ENCODE data around the gene CADM2. TPM values are rescaled to one million over a fixed set of nuclear protein-coding genes. Genes with fewer than 3 reads are reported as not detected.

CADM2 gene
- total RNA-seq, 1 experiment from 2014 or later = 10.9 TPM

DNA sequence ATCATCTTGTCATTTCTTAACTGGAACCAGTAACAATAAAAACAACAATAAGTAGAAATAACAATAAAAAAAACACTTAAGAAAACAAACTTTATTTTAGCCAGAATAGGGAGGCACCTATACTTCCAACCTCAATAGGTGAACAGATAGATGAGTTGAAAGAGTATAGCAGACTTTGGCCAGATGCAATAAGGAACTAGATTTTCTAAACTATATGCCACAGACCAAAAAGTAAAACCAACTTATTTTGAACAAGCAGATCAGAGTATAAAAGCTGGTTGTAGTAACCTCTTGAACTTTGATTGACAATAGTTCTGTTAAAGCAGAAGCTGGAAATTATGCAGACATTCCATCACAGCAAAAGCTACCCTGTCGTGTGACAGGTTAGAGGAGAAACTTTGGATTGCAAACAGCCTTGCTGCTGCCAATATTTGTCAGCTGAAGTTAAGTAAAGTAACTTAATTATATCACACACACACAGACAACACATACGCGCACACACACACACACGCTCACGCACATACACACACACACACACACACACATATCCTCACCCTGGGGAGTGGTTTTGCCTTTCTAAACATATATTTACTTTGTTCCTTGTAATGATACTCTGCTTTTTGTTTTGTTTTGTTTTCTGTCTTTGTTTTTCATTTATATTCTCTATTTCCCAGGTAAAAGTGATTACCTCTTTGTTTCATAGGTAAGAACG, 1128.5 kb downstream of the CADM2 start:
- WGBS (ENCODE audit: extremely low coverage, insufficient read length, low lambda C conversion rate) = no CpG with 5 or more reads among the region's 6 CpGs
- no peak overlapping the region for H2AK5ac ChIP-seq (ENCODE audit: insufficient read length, low read length)
- H4K91ac ChIP-seq (ENCODE audit: insufficient read length, low read depth, low read length) = no peak overlapping the region
- Mint-ChIP-seq H3K27me3 (ENCODE audit: low read depth) (no peaks in the 10 kb centered on the region), H3K36me3 (ENCODE audit: insufficient read depth in 1 of 3, low read depth in 3 of 3) (peaks cover 11 to 29% (median 18%) of the 10 kb centered on the region in 3 experiments), H3K4me3 (no peak overlapping the region), H3K4me1 (peaks cover 11 to 15% of the 10 kb centered on the region in 2 experiments), H3K9me3 (peaks cover 25 to 37% of the 10 kb centered on the region in 2 experiments), H3K27ac (0 out of 7 replicates have a peak overlapping the region, but pooled peaks of 1 of the 3 experiments have one; percentile 55)
- no peak overlapping the region for H3T11ph ChIP-seq (ENCODE audit: low read length)
- no peak overlapping the region for H3K18ac ChIP-seq (ENCODE audit: insufficient read length, low read depth, low read length)
- H3K27me3 ChIP-seq (ENCODE audit: insufficient read depth, low read length) = no peaks in the 10 kb centered on the region
- H2BK120ac ChIP-seq (ENCODE audit: low read depth, low read length, poor library complexity, severe bottlenecking) = no peak overlapping the region
- no peaks in the 10 kb centered on the region for H4K20me1 ChIP-seq (ENCODE audit: control insufficient read depth, insufficient read depth, insufficient read length)
- H3K4me1 ChIP-seq (ENCODE audit: insufficient read depth, low read length) = no peaks in the 10 kb centered on the region
- H4K5ac ChIP-seq (ENCODE audit: insufficient read length, low read depth, low read length) = no peak overlapping the region
- H3K27ac ChIP-seq (ENCODE audit: insufficient read length, low read depth, low read length) = no peak overlapping the region
- H3K23me2 ChIP-seq (ENCODE audit: insufficient read length, low read depth, low read length, poor library complexity, severe bottlenecking) = no peaks in the 10 kb centered on the region
- H3K9me3 ChIP-seq (ENCODE audit: control insufficient read depth, low read depth, low read length) = no peaks in the 10 kb centered on the region
- H3K23ac ChIP-seq (ENCODE audit: insufficient read length, low read depth, low read length) = no peak overlapping the region
- no peak overlapping the region for H4K8ac ChIP-seq (replicated peaks; ENCODE audit: insufficient read length, low read depth, low read length)
- no peak overlapping the region for H2AFZ ChIP-seq (ENCODE audit: low read length)
- no peak overlapping the region for H2BK20ac ChIP-seq (ENCODE audit: low read depth, low read length, poor library complexity, severe bottlenecking)
- no peak overlapping the region for H2BK15ac ChIP-seq (ENCODE audit: low read depth, low read length)
- H3K56ac ChIP-seq (ENCODE audit: insufficient read length, low read depth, low read length) = no peak overlapping the region
- no peak overlapping the region for H3K14ac ChIP-seq (ENCODE audit: insufficient read depth, low read length)
- H3K4me2 ChIP-seq (ENCODE audit: insufficient read depth, insufficient read length, low read length) = no peak overlapping the region
- H3K4ac ChIP-seq (ENCODE audit: low read depth, low read length) = no peak overlapping the region
- TF ChIP-seq, protein P1, sequence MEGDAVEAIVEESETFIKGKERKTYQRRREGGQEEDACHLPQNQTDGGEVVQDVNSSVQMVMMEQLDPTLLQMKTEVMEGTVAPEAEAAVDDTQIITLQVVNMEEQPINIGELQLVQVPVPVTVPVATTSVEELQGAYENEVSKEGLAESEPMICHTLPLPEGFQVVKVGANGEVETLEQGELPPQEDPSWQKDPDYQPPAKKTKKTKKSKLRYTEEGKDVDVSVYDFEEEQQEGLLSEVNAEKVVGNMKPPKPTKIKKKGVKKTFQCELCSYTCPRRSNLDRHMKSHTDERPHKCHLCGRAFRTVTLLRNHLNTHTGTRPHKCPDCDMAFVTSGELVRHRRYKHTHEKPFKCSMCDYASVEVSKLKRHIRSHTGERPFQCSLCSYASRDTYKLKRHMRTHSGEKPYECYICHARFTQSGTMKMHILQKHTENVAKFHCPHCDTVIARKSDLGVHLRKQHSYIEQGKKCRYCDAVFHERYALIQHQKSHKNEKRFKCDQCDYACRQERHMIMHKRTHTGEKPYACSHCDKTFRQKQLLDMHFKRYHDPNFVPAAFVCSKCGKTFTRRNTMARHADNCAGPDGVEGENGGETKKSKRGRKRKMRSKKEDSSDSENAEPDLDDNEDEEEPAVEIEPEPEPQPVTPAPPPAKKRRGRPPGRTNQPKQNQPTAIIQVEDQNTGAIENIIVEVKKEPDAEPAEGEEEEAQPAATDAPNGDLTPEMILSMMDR (conservative IDR thresholded peaks at IDR 0.05) = no peak
- no peaks in the 10 kb centered on the region for H3K79me1 ChIP-seq (ENCODE audit: insufficient read depth, low read depth, low read length, poor library complexity, severe bottlenecking)
- H2BK5ac ChIP-seq (ENCODE audit: insufficient read length, low read length) = no peak overlapping the region
- H3K9ac ChIP-seq (ENCODE audit: extremely low read depth, insufficient read length, low read length) = no peak overlapping the region
- no peak for DNase-seq
- no peak overlapping the region for H2BK12ac ChIP-seq (ENCODE audit: insufficient read length, low read depth, low read length)
- no peaks in the 10 kb centered on the region for H3K79me2 ChIP-seq (ENCODE audit: insufficient read depth, low read length)

Data from H9 (cell line).